GM19239 (cell line): ENCODE results near the gene SLC7A5.
A peak's percentile ranks its signal among the peaks of the same experiment; 100 is the strongest.
"Not testable (repeated sequence)": the region's sequence is repeated elsewhere in the genome, so short reads cannot be mapped to it uniquely, and the experiment has no call there.

Source experiments
- DNase-seq: peaks from one replicate; pipeline ENCODE4 v3.0.0; 2011; ENCODE audit warnings: low spot score; ENCODE audit not compliant: insufficient read length
- FAIRE-seq: peaks from 2 replicates; lab custom pipeline; 2011; peaks lifted over from hg19 to GRCh38; lab: Jason Lieb, UNC

SLC7A5 gene

DNA sequence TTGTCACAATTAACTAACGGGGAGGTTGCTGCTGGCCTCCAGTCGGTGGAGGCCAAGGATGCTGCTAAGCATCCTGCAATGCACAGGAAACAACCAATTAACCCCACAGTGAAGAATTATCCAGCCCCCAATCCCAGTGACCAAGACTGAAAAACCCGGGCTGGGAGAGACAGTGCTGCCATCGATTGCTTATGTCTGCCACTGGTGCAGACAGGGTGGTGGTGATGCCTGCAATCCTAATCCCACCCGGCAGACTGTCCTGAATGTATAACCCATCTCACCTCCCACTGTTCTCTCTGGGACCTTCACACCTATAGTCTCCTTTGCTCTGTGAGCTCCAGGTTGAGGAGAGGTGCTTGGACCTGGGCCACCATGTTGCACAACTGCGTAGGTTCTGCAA is 61.2 kb downstream of the SLC7A5 start:
- no peak for FAIRE-seq
- DNase-seq = no peak

DNA sequence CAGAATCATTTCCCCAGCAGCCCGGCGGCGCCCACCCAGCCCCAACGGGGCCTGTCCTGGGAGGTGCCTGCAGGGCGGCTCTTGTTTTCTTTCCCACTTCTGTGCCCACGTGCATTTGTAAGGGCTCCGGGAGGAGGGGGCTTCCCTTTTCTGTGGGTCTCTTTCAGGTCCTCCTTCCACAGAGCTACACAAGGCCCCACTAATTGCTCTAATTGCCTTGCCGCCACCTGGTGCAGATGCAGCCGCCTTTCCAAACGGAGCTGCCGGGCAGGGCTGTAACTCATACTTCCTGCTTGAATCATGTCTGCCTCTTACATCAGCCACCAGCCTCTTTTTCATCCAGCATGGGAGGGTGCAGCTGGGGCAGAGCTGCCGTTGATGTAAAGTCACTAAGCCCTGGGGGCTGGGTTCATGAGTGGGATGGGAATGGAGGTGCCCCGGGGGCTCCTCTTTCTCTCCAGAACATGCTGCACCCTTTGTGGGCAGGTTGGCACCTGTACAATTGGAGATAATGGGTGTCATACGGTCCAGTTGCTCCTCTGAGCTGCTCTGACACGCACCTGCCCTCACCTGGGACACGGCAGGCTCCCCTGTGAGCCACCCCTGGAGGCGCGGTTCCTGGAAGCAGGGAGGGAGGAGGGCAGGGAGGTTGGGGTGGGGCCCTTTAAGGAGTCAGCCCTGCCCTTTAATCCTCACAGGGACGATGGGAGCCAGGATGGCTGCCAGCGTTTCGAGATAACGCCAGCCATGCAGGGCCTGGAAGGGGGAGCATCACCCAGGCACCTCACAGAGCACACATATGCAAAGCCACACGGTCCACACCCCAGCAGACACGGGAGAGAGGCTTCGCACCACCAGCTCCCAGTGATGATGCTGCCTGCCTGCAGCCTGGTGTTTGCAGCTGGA is 62.4 kb downstream of the SLC7A5 start:
- no peak for DNase-seq
- peak; percentile 86 for FAIRE-seq

DNA sequence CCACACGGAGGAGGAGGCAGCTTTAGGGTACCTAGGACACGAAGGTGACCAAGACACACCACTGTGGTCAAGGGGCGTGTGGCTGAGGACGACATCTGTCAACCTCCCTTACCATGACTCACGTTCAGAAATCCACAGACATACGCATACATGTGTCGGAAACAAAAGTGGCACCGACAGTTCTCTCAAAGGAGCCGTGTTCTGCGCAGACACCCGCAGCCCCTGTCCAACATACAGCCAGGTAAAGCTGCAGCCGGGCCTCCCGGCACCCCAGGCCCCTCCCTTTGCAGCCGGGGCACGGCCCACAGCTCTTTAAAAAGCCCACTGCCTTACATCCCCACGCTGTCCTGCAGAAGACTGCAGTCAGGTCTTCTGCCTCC is 63.1 kb downstream of the SLC7A5 start:
- DNase-seq (no peak), FAIRE-seq (peak; percentile 58)

DNA sequence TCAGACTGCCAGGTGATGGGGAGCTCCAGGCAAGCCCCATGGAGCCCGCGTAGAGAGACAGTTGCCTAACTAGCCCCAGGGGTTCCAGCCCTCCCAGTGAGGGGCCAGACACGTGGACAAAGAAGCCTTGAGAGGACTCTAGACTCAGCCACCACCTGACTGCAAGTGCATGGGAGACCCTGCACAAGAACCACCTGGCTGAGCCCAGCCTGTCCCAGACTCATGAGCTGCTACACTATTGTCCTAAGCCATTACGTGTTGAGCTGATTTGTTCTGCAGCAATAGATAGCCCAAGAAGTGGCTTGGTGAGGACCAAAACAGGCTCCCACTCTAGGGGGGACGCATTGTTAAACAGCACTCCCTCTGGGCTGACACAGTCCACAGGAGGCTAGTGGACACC is 65.9 kb downstream of the SLC7A5 start:
- no peak for DNase-seq
- no peak for FAIRE-seq

DNA sequence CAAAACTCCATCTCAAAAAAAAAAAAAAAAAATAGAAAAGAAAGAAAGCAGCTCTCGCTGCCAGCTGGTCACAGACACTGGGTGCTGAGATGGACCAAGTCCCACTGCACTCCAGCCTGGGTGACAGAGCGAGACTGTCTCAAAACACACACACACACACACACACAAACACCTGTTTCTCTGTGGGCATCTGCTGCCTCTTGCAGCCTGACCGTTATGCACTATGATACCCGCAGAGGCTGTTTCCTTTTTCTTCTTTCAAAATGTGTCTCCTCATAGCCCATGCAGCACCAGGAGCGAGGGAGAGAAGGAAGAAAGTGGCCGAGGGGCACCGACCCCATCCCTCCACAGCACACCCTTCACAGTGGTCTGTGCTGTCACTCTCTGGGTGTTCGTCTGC is 66.6 kb downstream of the SLC7A5 start:
- FAIRE-seq (no peak), DNase-seq (no peak)

DNA sequence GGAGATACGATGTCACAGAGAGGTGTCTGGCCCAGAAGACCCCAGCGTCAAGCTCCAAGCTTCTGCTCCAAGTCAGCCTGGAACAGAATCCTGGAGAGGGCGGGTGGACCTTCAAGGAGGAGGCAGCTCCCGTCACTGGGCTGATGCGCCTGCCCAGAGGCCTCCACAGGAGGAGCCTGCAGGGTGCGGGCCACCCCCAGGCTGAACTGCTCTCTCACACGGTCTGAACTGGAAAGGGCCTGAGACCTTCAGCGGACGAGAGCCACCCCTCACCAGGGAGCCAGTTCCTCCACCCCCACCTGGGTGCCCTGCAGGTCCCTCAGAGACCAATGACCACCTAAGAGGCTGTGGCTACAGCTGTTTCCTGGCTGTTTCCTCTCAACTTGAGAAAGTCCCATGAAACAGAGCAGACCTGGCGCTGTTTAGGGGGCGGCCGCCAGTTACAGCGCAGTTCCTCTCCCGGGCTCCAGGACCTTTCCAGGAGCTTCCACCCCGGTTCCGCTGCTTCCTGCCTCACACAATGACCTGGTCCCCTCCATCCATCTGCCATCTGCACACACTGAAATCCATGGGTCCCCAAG is 67.5 kb downstream of the SLC7A5 start:
- no peak for FAIRE-seq
- no peak for DNase-seq

DNA sequence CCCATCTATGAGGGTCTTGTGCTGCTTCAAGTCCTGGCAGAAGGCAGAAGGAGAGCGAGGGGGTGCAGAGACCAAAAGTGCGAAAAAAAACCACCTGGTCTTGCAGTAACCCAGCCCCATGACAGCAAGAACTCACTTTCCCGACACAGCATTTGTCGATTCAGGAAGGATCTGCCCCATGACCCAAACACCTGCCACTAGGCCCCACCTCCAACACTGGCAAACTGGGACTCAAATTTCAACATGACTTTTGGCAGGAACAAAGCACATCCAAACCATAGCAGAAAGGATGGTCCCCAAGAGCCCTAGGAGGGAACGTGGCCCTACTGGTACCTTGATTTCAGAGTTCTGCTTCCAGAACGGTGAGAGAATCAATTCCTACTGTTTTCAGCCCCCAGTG is 68.8 kb downstream of the SLC7A5 start:
- FAIRE-seq (no peak), DNase-seq (no peak)

DNA sequence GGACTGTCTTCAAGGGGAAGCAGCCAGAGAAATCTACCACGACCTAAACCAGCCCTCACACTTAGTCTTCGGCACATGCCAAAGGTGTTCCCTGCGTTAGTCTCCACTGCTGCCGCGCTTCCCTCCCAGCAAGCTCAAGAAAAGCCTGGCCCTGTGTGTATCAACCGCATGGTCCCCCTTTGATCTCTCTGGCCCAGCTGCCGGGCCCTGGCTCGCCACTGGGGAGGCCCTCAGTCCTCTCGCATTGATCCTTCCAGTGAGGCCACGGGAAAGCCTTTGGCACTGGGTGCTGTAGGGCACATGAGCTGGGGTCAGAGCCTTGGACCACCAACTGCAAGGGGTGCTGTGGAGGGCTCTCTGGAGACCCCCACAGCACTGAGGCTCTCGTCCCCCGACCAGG is 74.0 kb downstream of the SLC7A5 start:
- FAIRE-seq (no peak), DNase-seq (no peak)

DNA sequence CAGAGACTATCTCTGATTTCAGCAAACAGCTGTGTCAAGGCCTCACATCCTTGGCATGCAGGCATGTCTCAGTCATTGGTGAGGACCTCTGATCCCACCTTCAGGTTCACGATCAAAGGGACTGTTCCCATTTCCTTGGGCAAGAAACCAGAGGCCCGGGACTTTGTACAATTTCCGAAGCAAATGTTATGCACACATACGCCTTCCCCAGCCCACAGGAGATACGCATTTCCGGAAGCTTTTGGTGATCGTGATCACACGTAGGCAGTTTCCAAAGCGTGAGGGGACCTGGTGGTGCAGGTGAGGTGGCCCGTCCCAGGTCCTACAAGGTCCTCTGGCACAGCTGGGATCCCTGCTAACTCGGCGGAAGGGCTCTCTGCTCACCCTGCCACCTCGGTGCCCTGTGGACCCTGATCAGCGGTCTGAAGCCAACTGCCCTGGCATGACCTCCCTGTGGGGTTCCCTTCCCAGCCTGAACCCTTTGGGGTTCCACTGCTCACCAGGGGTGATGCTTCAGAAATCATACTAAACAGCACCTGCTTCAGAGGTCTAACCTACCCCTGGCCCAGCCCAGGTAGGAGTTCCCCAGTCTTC is 74.7 kb downstream of the SLC7A5 start:
- no peak for FAIRE-seq
- no peak for DNase-seq

DNA sequence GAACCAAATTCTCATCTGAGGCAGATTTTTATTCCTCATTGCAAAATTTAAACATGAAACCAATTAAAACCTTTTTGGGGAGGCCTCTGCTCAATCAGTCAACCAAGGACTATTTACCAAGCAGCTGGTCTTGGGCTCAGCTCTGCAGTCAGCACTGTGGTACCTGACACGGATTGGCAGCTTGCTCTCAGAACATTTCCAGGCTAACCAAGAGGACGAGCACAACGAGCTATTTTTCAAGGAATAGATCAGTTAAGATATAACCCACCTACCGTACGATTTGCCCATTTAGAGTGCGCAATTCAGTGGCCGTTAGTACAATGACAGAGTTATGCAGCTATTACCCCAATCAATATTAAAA is 77.1 kb downstream of the SLC7A5 start:
- no peak for FAIRE-seq
- DNase-seq = no peak

DNA sequence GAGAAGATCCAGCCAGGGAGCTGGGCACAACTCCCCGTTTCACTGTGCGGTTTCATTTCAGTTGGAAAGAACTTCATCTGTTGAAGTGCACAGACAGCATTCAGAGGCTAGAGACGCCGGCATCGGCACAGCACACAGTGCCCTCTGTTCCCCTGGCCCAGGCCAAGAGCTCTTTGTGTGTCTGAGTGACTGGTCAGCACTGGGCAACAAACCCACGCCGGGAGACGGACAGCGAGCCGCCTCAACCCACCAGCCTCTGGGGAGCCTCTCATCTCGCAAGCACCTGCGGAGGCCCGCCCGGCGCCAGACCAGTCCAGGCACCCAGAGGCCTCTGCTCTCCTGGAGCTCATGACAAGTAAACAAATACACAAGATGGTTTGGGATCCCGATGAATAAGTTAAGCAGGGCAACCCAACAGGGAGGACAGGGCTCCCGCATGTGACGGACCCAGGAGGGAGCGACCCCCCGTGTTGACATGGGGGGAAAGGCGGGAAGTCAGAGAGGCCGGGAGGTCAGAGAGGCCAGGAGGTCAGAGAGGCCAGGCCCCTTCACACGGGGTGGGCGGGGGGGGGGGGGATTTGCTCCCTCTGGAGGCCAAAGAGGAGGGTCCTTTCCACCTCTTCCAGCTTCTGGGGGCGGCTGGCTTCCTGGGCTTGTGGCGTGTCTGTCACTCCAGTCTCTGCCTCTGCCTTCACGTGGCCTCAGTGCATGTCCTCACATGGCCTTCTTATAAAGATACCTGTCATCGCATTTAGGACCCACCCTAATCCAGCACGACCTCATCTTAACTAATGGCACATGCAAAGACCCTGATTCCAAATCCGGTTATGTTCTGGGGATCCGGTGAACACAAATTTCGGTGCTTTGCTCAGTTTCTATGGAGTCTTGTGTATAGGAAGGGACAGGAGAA is 77.8 kb downstream of the SLC7A5 start:
- FAIRE-seq (no peak), DNase-seq (no peak)

DNA sequence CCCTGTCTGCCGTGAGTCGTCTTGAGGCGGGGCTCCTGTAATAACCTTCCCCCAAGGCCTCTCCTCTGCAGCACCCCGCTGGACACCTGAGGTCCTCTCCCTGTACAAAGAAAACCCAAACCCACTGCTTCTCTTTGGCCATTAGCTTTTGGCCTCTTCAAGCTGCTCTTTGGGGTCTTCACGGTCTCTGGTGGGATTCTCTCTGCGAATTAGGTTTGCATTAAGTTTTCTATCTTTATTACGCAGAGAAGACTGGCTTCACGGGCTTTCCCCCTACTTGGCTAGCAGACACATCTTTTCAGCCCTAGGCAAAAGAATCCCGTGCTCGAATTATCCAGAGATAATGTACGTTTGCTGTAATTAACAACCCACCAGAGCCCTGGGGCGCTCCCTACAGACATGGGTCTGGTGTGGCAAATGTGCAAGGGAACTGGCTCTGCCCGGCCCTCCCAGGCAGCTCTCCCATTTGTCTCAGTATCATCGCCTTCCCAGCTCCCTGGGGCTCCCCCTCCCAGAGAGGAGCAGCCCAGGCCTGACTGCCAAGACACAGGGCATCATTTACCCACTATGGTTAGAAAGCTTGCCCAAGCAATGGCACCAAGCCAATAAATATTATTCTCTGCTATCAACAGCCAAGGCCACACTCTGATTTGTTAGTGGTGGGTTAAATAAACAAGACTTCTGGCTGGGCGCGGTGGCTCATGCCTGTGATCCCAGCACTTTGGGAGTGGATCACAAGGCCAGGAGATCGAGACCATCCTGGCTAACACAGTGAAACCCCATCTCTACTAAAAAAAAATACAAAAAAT is 78.8 kb downstream of the SLC7A5 start:
- DNase-seq = no peak

DNA sequence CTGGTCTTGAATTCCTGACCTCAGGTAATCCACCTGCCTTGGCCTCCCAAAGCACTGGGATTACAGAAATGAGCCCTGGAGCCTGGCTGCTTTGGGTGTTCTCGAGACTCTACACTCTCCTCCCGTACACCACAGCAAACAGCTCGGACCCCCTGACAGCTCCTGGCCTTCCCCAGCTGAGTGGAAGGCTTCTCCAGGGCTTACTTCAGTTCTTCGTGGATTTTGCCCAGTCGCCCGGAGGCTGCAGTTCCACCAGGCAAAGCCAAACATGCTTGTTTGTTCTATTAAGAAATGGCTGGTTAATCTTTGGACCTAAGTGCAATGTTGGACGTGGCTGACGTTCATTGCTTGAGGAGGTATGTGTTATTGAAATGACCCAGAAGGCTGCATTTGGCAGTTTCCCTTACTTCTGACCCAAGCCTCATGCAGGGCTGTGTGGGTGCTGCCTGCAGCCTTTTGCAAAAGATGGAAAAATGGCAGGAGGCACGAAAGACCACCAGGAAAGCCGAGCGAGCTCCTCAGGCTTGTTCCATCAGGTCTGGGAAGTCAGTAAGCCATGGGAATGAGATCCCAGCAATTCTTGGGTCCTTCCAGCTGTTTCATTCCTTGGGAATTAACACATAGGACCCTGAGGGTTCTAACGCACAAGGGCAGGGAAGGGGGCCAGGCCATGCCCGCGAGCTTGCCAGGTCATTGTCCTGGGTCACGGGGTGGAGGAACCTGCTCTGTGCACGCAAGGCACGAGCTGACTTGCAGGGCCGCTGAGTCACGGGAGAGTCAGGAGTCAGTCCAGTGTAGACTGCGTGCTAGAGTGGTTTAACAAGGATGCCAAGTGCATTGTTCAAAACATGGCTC is 79.6 kb downstream of the SLC7A5 start:
- DNase-seq (no peak), FAIRE-seq (no peak)

More for the DNA sequence above, 78.8 kb downstream of the SLC7A5 start:
- FAIRE-seq = no peak

DNA sequence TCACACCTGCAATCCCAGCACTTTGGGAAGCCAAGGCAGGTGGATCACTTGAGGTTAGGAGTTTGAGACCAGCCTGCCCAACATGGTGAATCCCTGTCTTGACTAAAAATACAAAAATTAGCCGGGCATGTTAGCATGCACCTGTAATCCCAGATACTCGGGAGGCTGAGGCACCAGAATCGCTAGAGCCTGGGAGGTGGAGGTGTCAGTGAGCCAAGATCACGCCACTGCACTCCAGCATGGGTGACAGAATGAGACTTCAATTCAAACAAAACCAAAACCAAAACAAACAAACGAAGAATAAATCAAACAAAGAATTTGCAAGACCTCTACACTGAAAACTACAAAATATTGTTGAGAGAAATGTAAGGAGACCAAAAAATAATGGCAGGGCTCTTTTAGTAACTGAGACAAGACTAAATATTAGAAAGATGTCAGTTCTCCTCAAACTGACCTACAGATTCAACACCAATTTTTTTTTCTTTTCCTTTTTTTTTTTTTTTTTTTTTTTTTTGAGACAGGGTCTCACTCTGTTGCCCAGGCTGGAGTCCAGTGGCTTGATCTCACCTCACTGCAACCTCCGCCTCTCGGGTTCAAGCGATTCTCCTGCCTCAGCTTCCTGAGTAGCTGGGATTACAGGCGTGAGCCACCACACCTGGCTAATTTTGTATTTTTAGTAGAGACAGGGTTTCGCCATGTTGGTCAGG is 80.4 kb downstream of the SLC7A5 start:
- FAIRE-seq, DNase-seq: not testable (repeated sequence)

DNA sequence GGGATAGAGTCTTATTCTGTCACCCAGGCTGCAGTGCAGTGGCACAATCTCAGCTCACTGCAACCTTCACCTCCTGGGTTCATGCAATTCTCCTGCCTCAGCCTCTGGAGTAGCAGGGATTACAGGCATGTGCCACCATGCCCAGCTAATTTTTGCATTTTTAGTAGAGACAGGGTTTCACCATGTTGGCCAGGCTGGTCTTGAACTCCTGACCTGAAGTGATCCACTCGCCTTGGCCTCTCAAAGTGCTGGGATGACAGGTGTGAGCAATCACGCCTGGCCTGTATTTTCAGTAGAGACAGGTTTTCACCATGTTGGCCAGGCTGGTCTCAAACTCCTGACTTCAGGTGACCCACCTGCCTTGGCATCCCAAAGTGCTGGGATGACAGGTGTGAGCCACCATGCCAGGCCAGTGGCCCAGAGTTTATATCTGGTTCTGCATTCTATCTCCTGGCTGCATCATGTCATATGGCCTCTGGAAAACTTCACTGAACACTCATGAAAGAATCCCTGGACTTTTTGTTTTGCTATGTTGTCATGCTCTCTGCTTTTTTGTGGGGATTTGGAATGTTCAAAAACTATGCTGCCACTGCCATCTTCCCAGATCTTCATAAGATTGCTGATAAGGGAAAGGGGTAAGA is 81.7 kb downstream of the SLC7A5 start:
- not testable (repeated sequence) for DNase-seq, FAIRE-seq

DNA sequence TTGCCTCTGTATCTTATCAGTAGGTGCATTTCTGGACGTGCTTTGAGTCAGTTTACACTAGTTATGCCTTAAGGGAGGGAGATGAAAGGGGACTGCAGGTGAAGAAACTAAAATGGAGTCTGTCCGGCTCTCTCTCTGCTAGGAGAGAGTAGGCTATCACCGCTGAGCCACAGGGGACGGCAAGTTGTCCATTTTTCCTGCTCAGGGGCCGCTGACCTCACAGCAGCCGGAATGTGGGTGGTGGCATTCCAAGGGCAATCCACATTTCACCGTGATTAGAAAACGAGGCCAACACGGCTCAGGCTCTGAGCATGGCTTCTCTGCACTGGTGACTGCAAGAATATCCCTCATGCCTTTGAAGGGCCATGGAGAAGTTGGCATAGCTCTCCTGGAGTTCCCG is 84.5 kb downstream of the SLC7A5 start:
- DNase-seq (no peak), FAIRE-seq (no peak)

DNA sequence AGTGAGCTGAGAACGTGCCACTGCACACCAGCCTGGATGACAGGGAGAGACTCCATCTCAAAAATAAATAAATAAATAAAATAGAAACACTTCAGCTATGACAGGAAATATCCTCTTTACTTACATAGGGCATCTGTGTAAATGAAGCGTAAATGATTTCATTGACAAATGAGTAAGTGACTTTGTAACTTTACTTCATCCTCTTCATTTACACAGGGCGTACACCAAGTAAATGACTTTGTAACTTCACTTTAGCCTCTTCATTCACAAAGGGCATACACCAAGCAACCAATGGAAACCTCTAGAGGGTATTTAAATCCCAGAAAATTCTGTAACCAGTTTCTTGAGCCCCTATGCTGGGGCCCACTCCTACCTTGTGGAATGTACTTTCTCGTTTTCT is 87.3 kb downstream of the SLC7A5 start:
- DNase-seq (no peak), FAIRE-seq (no peak)
